WTC11 (cell line): ENCODE results near the gene GRAMD2B.

Source experiments
- ARID4B ChIP-seq: sonication (generic); formaldehyde crosslinking; IDR thresholded peaks from 2 replicates; pipeline ENCODE4 v1.8.0; 2023; ENCODE audit warnings: missing genetic modification reagents, mild to moderate bottlenecking, borderline replicate concordance
- CREM ChIP-seq: sonication (generic); formaldehyde crosslinking; IDR thresholded peaks from 2 replicates; pipeline ENCODE4 v1.8.1; 2022; ENCODE audit warnings: mild to moderate bottlenecking, missing genetic modification reagents, moderate library complexity
- CTCF ChIP-seq: fragments of 200-600 bp; IDR thresholded peaks from 2 replicates; pipeline ENCODE4 v1.8.0; 2022; ENCODE audit warnings: antibody characterized with exemption
- FOXK1 ChIP-seq: sonication (generic); formaldehyde crosslinking; IDR thresholded peaks from 2 replicates; pipeline ENCODE4 v1.8.0; 2022; ENCODE audit warnings: mild to moderate bottlenecking, moderate library complexity, missing genetic modification reagents
- GRHL2 ChIP-seq: fragments of 250-450 bp; sonication (Bioruptor Pico); IDR thresholded peaks from 2 replicates; pipeline ENCODE4 v1.8.0; 2022; ENCODE audit warnings: mild to moderate bottlenecking, moderate library complexity; ENCODE audit not compliant: insufficient replicate concordance, severe bottlenecking
- HMGXB4 ChIP-seq: sonication (generic); formaldehyde crosslinking; IDR thresholded peaks from 2 replicates; pipeline ENCODE4 v1.8.1; 2023; ENCODE audit warnings: mild to moderate bottlenecking, moderate library complexity, missing genetic modification reagents
- JUN ChIP-seq: sonication (generic); formaldehyde crosslinking; IDR thresholded peaks from 2 replicates; pipeline ENCODE4 v1.8.0; 2023; ENCODE audit warnings: mild to moderate bottlenecking, missing genetic modification reagents
- NFYB ChIP-seq: sonication (generic); formaldehyde crosslinking; conservative IDR thresholded peaks from 2 replicates; pipeline ENCODE4 v1.8.0; 2022; ENCODE audit warnings: low read depth, missing genetic modification reagents
- NR3C1 ChIP-seq: sonication (generic); formaldehyde crosslinking; conservative IDR thresholded peaks from 2 replicates; pipeline ENCODE4 v1.8.1; 2023; ENCODE audit warnings: low read depth, mild to moderate bottlenecking, missing genetic modification reagents
- PRRX2 ChIP-seq: fragments of 250-450 bp; sonication (Bioruptor Pico); IDR thresholded peaks from 2 replicates; pipeline ENCODE4 v1.8.0; 2021; ENCODE audit warnings: mild to moderate bottlenecking
- SMAD3 ChIP-seq: sonication (generic); formaldehyde crosslinking; IDR thresholded peaks from 2 replicates; pipeline ENCODE4 v1.8.0; 2022; ENCODE audit warnings: missing genetic modification reagents, mild to moderate bottlenecking, borderline replicate concordance
- ZBTB21 ChIP-seq: sonication (generic); formaldehyde crosslinking; IDR thresholded peaks from 2 replicates; pipeline ENCODE4 v1.8.1; 2023; ENCODE audit warnings: mild to moderate bottlenecking, missing genetic modification reagents, borderline replicate concordance
- ZNF138 ChIP-seq: sonication (generic); formaldehyde crosslinking; conservative IDR thresholded peaks from 2 replicates; pipeline ENCODE4 v1.8.1; 2022; ENCODE audit warnings: mild to moderate bottlenecking, moderate library complexity, missing genetic modification reagents
- TF ChIP-seq, protein P1 (sequence below): sonication (generic); formaldehyde crosslinking; conservative IDR thresholded peaks from 2 replicates; pipeline ENCODE4 v1.8.1; 2022; ENCODE audit warnings: mild to moderate bottlenecking, missing genetic modification reagents

- no peak for TF ChIP-seq FOXK1 (CRISPR knock-in tag)
- TF ChIP-seq NFYB (CRISPR knock-in tag) = no peak
- TF ChIP-seq ARID4B (CRISPR knock-in tag) = no peak
- TF ChIP-seq CTCF = no peak
- TF ChIP-seq NR3C1 (CRISPR knock-in tag) = no peak
- TF ChIP-seq CREM (CRISPR knock-in tag) = no peak
- TF ChIP-seq PRRX2 (CRISPR knock-in tag) = no peak
- no peak for TF ChIP-seq ZBTB21 (CRISPR knock-in tag)
- no peak for TF ChIP-seq SMAD3 (CRISPR knock-in tag)
- no peak for TF ChIP-seq ZNF138 (CRISPR knock-in tag)
- no peak for TF ChIP-seq JUN (CRISPR knock-in tag)
- no peak for TF ChIP-seq HMGXB4 (CRISPR knock-in tag)
- TF ChIP-seq, protein P1, sequence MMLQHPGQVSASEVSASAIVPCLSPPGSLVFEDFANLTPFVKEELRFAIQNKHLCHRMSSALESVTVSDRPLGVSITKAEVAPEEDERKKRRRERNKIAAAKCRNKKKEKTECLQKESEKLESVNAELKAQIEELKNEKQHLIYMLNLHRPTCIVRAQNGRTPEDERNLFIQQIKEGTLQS (CRISPR knock-in tag) = no peak
- TF ChIP-seq GRHL2 = no peak
These were observed 6.8 kb upstream of the GRAMD2B start for GRCh38 chr5:126416266-126416925.
